ENCODE results near the gene ARID5B. TPM values are rescaled to one million over a fixed set of nuclear protein-coding genes. Genes with fewer than 3 reads are reported as not detected.

ARID5B gene
- total RNA-seq, 1 experiment from 2014 or later = 0.04 TPM

GRCh38 chr10:62063795-62064472 is 162.4 kb downstream of the ARID5B start:
- TF ChIP-seq, protein P1, sequence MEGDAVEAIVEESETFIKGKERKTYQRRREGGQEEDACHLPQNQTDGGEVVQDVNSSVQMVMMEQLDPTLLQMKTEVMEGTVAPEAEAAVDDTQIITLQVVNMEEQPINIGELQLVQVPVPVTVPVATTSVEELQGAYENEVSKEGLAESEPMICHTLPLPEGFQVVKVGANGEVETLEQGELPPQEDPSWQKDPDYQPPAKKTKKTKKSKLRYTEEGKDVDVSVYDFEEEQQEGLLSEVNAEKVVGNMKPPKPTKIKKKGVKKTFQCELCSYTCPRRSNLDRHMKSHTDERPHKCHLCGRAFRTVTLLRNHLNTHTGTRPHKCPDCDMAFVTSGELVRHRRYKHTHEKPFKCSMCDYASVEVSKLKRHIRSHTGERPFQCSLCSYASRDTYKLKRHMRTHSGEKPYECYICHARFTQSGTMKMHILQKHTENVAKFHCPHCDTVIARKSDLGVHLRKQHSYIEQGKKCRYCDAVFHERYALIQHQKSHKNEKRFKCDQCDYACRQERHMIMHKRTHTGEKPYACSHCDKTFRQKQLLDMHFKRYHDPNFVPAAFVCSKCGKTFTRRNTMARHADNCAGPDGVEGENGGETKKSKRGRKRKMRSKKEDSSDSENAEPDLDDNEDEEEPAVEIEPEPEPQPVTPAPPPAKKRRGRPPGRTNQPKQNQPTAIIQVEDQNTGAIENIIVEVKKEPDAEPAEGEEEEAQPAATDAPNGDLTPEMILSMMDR (conservative IDR thresholded peaks at IDR 0.05) = no peak
- Histone ChIP-seq H3K14ac (ENCODE audit: insufficient read depth, low read length) (no peak overlapping the region), H2BK12ac (ENCODE audit: insufficient read length, low read depth, low read length) (no peak overlapping the region), H4K20me1 (ENCODE audit: control insufficient read depth, insufficient read depth, insufficient read length) (no peaks in the 10 kb centered on the region), H4K8ac (replicated peaks; ENCODE audit: insufficient read length, low read depth, low read length) (no peak overlapping the region), H3K4me1 (ENCODE audit: insufficient read depth, low read length) (no peaks in the 10 kb centered on the region), H2BK5ac (ENCODE audit: insufficient read length, low read length) (no peak overlapping the region), H2BK120ac (ENCODE audit: low read depth, low read length, poor library complexity, severe bottlenecking) (no peak overlapping the region), H3K9ac (ENCODE audit: extremely low read depth, insufficient read length, low read length) (no peak overlapping the region), H4K5ac (ENCODE audit: insufficient read length, low read depth, low read length) (no peak overlapping the region), H3K79me2 (ENCODE audit: insufficient read depth, low read length) (no peaks in the 10 kb centered on the region), H3K4ac (ENCODE audit: low read depth, low read length) (no peak overlapping the region), H3K23me2 (ENCODE audit: insufficient read length, low read depth, low read length, poor library complexity, severe bottlenecking) (no peaks in the 10 kb centered on the region), H4K91ac (ENCODE audit: insufficient read length, low read depth, low read length) (no peak overlapping the region), H3K27ac (ENCODE audit: insufficient read length, low read depth, low read length) (no peak overlapping the region), H2BK15ac (ENCODE audit: low read depth, low read length) (no peak overlapping the region), H3K56ac (ENCODE audit: insufficient read length, low read depth, low read length) (no peak overlapping the region), H3T11ph (ENCODE audit: low read length) (no peak overlapping the region), H3K4me2 (ENCODE audit: insufficient read depth, insufficient read length, low read length) (no peak overlapping the region), H2AFZ (ENCODE audit: low read length) (no peak overlapping the region), H3K79me1 (ENCODE audit: insufficient read depth, low read depth, low read length, poor library complexity, severe bottlenecking) (no peaks in the 10 kb centered on the region), H2AK5ac (ENCODE audit: insufficient read length, low read length) (no peak overlapping the region), H3K9me3 (ENCODE audit: control insufficient read depth, low read depth, low read length) (no peaks in the 10 kb centered on the region), H3K18ac (ENCODE audit: insufficient read length, low read depth, low read length) (no peak overlapping the region), H3K27me3 (ENCODE audit: insufficient read depth, low read length) (no peaks in the 10 kb centered on the region), H3K23ac (ENCODE audit: insufficient read length, low read depth, low read length) (no peak overlapping the region), H2BK20ac (ENCODE audit: low read depth, low read length, poor library complexity, severe bottlenecking) (no peak overlapping the region)
- no peaks in the 10 kb centered on the region for H3K27me3 Mint-ChIP-seq (ENCODE audit: low read depth)
- H3K27ac Mint-ChIP-seq = no peak overlapping the region
- H3K4me3 Mint-ChIP-seq = no peak overlapping the region
- H3K36me3 Mint-ChIP-seq (ENCODE audit: insufficient read depth in 1 of 3, low read depth in 3 of 3) = no peaks in the 10 kb centered on the region
- H3K4me1 Mint-ChIP-seq = no peaks in the 10 kb centered on the region
- DNase-seq = no peak
- no peaks in the 10 kb centered on the region for H3K9me3 Mint-ChIP-seq
- WGBS (ENCODE audit: extremely low coverage, insufficient read length, low lambda C conversion rate) = no CpG with 5 or more reads among the region's 3 CpGs
